CD4-positive, alpha-beta T cell treated with Interferon gamma for 1 hour (primary cell): Measurements from ENCODE around the gene ISG15.
"Not testable (repeated sequence)": the region's sequence is repeated elsewhere in the genome, so short reads cannot be mapped to it uniquely, and the experiment has no call there.

Experiments used
- DNase-seq: peaks from one replicate; pipeline ENCODE4 v3.0.0-alpha.2; 2020

Gene ISG15

DNA sequence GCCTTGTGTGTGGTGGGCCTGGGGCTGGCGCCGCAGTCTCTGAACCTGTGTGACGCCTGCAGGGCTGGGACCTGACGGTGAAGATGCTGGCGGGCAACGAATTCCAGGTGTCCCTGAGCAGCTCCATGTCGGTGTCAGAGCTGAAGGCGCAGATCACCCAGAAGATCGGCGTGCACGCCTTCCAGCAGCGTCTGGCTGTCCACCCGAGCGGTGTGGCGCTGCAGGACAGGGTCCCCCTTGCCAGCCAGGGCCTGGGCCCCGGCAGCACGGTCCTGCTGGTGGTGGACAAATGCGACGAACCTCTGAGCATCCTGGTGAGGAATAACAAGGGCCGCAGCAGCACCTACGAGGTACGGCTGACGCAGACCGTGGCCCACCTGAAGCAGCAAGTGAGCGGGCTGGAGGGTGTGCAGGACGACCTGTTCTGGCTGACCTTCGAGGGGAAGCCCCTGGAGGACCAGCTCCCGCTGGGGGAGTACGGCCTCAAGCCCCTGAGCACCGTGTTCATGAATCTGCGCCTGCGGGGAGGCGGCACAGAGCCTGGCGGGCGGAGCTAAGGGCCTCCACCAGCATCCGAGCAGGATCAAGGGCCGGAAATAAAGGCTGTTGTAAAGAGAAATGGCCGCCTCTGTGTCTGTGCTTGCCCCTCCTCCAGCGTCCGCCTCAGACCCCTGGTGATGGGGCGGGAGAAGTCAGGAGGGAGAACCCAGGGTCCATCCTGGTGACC, 788 bp downstream of the ISG15 start:
- DNase-seq: no peak

- no peak for DNase-seq
Observed at GRCh38 chr1:1014799-1015681, 1.7 kb downstream of the ISG15 start.

DNA sequence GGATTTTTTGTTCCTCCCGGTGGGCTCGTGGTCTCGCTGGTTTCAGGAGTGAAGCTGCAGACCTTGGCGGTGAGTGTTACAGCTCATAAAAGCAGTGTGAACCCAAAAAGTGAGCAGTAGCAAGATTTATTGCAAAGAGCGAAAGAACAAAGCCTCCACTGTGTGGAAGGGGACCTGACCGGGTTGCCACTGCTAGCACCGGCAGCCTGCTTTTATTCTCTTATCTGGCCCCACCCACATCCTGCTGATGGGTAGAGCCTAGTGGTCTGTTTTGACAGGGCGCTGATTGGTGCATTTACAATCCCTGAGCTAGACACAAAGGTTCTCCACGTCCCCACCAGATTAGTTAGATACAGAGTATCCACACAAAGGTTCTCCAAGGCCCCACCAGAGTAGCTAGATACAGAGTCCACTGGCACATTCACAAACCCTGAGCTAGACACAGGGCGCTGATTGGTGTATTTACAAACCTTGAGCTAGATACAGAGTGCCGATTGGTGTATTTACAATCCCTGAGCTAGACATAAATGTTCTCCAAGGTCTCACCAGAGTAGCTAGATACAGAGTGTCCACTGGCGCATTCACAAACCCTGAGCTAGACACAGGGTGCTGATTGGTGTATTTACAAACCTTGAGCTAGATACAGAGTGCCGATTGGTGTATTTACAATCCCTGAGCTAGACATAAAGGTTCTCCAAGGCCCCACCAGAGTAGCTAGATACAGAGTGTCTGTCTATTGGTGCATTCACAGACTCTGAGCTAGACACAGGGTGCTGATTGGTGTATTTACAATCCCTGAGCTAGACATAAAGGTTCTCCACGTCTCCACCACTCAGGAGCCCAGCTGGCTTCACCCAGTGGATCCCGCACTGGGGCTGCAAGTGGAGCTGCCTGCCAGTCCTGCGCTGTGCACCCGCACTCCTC, 4.4 kb downstream of the ISG15 start:
- DNase-seq: not testable (repeated sequence)

DNA sequence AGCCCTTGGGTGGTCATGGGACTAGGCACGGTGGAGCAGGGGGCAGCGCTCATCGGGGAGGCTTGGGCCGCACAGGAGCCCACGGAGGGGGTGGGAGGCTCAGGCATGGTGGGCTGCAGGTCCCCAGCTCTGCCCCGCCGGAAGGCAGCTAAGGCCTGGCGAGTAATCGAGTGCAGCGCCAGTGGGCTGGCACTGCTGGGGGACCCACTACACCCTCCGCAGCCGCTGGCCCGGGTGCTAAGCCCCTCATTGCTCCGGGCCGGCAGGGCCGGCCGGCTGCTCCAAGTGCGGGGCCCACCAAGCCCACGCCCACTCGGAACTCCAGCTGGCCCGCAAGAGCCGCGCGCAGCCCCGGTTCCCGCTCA, 5.0 kb downstream of the ISG15 start:
- DNase-seq: not testable (repeated sequence)

- peak; percentile 74 for DNase-seq
Observed at GRCh38 chr1:1019122-1019999, 6.1 kb downstream of the ISG15 start.

DNA sequence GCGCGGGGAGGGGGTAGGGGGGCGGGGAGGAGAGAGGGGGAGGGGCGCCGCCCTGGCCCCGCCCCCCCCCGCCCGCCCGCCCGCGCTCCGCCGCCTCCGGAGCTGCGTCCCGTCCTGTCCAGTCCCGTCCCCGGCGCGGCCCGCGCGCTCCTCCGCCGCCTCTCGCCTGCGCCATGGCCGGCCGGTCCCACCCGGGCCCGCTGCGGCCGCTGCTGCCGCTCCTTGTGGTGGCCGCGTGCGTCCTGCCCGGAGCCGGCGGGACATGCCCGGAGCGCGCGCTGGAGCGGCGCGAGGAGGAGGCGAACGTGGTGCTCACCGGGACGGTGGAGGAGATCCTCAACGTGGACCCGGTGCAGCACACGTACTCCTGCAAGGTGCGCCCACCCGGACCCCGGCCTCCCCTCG, 6.7 kb downstream of the ISG15 start, which contains the start of gene AGRN:
Gene AGRN (plus strand): TSS at position 121 of the 405 bp plus-strand sequence. CDS start 53 bp downstream, at position 174.
- no peak for DNase-seq

DNA sequence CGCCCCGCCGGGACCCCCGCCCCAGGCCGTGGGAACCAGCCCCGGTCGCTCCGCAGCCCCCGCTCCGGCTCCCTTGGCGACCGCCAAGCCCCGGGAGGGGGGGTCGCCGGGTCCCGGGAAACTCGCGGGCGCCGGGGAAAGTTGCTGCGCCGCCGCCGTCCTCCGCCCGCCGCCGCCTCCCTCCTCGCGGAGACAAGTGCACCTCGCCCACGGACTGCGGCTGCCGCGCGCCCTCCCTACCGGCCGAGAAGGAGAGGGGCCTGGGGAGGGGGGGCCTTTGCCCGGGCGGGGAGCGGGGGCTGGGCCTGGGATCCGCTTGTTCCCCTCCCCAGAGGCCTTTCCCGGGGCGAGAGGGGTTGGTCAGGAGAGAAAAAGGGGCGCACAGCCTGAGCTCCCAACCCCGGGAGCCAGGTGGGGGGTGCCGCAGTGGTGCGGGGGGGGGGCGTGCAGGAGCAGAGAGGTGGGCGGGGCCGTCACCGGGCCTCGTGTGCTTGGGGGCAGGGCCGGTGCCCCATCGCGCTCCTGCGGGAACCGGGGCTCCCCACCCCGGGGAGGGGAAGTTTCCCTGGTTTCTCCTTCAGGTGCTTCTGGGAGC, 7.2 kb downstream of the ISG15 start:
- DNase-seq: no peak

DNA sequence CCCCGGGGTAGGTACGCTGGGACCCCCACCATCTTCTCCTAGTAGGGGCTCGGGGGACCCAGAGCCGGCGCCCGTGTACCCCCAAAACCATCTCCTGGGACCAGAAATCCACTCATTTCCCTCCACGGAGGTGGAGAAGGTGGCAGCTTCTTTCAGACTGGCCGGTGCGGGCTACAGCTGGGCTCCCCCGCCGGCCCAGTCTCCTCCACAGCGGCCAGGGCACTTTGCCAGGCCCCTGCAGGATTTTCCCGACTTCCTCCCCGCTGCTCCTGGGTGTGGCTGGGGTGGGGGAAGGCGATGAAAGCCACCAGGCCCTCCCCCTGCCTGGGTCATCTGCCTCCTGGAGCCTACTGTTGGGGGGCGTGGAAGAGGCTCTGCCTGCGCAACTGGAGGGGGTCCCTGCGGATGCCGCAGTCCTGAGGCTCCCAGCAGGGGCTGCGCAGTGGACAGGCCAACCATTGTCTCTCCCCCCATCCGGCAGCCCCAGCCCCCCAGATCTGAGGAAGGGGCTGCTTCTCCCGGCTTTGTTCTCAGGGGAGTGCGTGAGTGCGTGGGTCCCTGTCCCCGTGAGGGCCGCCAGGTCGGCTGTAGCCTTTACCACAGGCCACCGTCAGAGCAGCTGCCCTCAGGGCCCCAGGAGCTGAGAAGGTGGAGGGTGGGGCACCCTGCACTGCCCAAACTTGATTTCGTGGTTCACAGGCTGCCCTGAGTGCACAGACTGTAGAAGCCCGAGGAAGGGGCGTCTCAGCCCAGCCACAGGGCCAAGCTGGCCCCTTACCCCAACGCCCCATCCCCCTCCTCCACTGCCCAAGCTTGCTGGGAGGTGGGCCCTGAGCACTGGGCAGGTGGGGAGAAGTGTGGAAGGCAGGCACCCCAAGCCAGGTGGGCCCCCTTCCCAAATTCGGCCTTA, 8.0 kb downstream of the ISG15 start:
- no peak for DNase-seq

DNA sequence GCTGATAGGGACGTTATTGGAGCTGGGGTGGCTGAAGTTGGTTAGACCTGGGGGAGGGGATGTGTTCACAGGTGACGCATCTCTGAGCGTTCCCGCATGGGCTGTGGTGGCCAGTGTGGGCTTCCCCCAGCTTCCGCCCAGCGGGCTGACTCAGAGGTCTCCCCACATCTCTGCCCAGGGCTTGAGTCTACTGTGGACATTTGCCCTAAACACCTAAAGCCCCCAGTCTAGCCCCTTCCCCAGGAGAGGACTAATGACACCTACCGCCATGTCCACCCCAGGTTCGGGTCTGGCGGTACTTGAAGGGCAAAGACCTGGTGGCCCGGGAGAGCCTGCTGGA, 8.6 kb downstream of the ISG15 start:
- no peak for DNase-seq

DNA sequence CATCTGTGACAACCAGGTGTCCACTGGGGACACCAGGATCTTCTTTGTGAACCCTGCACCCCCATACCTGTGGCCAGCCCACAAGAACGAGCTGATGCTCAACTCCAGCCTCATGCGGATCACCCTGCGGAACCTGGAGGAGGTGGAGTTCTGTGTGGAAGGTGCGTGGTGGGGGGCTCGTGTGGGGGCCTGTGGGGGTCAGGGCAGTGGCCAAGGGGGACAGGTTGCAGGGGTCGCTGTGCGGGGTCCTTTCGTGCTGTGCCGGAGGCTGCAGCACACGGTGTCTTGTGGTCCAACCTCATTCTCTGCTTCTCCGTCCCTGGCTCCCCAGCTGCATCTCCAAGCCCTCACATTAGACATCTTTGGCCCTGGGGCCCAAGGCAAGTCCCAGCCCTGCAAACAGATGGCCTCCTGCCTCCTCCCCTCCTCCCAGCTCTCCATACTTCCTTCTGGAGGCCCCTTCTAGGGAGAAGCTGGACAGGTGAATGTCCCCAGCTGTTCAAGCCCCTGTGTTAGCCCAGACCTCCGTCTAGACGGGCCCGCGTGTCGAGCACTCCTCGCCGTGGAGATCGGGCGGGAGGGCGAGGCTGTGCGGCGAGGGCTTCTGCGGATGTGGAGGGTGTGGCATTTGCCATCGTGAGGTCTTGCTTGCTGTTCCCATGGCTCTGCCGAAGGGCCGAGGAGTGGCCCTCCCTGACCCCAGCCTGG, 9.2 kb downstream of the ISG15 start:
- no peak for DNase-seq

- no peak for DNase-seq
Observed at GRCh38 chr1:1023700-1024099, 10.4 kb downstream of the ISG15 start.

GRCh38 chr1:1024149-1024770, 11.0 kb downstream of the ISG15 start:
- DNase-seq: no peak

GRCh38 chr1:1024771-1025699, 11.7 kb downstream of the ISG15 start:
- no peak for DNase-seq

- DNase-seq: no peak
Observed at GRCh38 chr1:1025730-1026129, 12.4 kb downstream of the ISG15 start.

- no peak for DNase-seq
Observed at GRCh38 chr1:1026599-1027413, 13.5 kb downstream of the ISG15 start.

DNA sequence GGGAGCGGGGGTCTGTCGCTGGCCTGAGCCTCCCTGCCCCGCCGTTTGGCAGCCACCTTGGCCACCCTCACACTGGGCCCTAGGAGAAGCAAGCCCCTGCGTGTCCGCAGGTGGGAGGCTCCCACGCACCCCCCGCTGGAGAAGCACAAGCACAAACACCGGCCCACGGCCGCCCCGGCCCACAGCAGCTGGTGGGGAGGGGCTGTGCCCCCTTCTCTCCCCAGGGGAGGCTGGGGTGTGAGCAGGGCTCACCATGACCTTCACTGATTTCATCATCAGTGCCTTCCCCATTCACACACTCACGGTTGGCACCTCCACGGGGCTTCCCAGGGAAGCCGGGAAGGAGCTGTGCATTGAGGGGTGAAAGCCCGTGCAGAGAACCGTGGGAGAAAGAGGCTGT, 14.5 kb downstream of the ISG15 start:
- no peak for DNase-seq
